Chondrocyte (in vitro differentiated cells): ENCODE results near the gene TMEM121. TPM values are rescaled to one million over a fixed set of nuclear protein-coding genes. Genes with fewer than 3 reads are reported as not detected.

Source experiments
- DNase-seq: peaks from one replicate; pipeline ENCODE4 v3.0.0; 2021; ENCODE audit warnings: mixed read lengths, low spot score
- H3K27ac Mint-ChIP-seq: one replicate; pipeline ENCODE4 v1.8.0; 2021; ENCODE audit warnings: mild to moderate bottlenecking, moderate library complexity, mixed read lengths; ENCODE audit not compliant: unreplicated experiment
- H3K27me3 Mint-ChIP-seq: 2 replicates; pipeline ENCODE4 v1.8.0; 2021; ENCODE audit warnings: low read depth, mixed read lengths
- H3K36me3 Mint-ChIP-seq: 2 replicates; pipeline ENCODE4 v1.8.0; 2021; ENCODE audit warnings: low read depth, mixed read lengths
- H3K4me1 Mint-ChIP-seq: 2 replicates; pipeline ENCODE4 v1.8.0; 2021; ENCODE audit warnings: low read depth, mild to moderate bottlenecking, mixed read lengths
- H3K4me3 Mint-ChIP-seq: one replicate; pipeline ENCODE4 v1.8.0; 2021; ENCODE audit warnings: mild to moderate bottlenecking, moderate library complexity, mixed read lengths; ENCODE audit not compliant: unreplicated experiment
- H3K9me3 Mint-ChIP-seq: 2 replicates; pipeline ENCODE4 v1.8.0; 2021; ENCODE audit warnings: low read depth, mixed read lengths
- CTCF ChIP-seq: fragments of 200-600 bp; sonication (generic); IDR thresholded peaks from 2 replicates; pipeline ENCODE4 v1.5.0; 2021; ENCODE audit warnings: antibody characterized with exemption, mild to moderate bottlenecking, moderate library complexity
- total RNA-seq: library from RNA; stranded (reverse); gene quantifications from 3 replicates; pipeline ENCODE4 v1.2.1, GENCODE V29; 2021

TMEM121 gene
- total RNA-seq, 1 donor from 2014 or later, result 6.0 TPM

GRCh38 chr14:105491366-105491973 lies 34.9 kb upstream of the TMEM121 start:
- DNase-seq, result no peak
- H3K9me3 Mint-ChIP-seq, result no peaks in the 10 kb centered on the region
- H3K4me1 Mint-ChIP-seq, result peaks cover 15% of the 10 kb centered on the region
- H3K27ac Mint-ChIP-seq, result peak overlapping the region; percentile 81
- H3K4me3 Mint-ChIP-seq, result peak overlapping the region; percentile 72
- TF ChIP-seq CTCF, result no peak
- no peaks in the 10 kb centered on the region for H3K36me3 Mint-ChIP-seq
- no peaks in the 10 kb centered on the region for H3K27me3 Mint-ChIP-seq

GRCh38 chr14:105492031-105492970 lies 34.1 kb upstream of the TMEM121 start:
- no peaks in the 10 kb centered on the region for H3K36me3 Mint-ChIP-seq
- peak overlapping the region; percentile 72 for H3K4me3 Mint-ChIP-seq
- peaks cover 15% of the 10 kb centered on the region for H3K4me1 Mint-ChIP-seq
- TF ChIP-seq CTCF, result no peak
- no peaks in the 10 kb centered on the region for H3K27me3 Mint-ChIP-seq
- no peaks in the 10 kb centered on the region for H3K9me3 Mint-ChIP-seq
- DNase-seq, result no peak
- peak overlapping the region; percentile 78 for H3K27ac Mint-ChIP-seq

- peak; percentile 91 for DNase-seq
- TF ChIP-seq CTCF, result no peak
- no peaks in the 10 kb centered on the region for H3K27me3 Mint-ChIP-seq
- no peaks in the 10 kb centered on the region for H3K9me3 Mint-ChIP-seq
- no peak overlapping the region for H3K27ac Mint-ChIP-seq
- H3K36me3 Mint-ChIP-seq, result no peaks in the 10 kb centered on the region
- H3K4me1 Mint-ChIP-seq, result peaks cover 15% of the 10 kb centered on the region
- peak overlapping the region; percentile 22 for H3K4me3 Mint-ChIP-seq
These were observed 33.2 kb upstream of the TMEM121 start for GRCh38 chr14:105492971-105493871.

- no peak for TF ChIP-seq CTCF
- DNase-seq, result peak; percentile 77
- Mint-ChIP-seq H3K27ac (no peak overlapping the region), H3K4me1 (peaks cover 10% of the 10 kb centered on the region), H3K36me3 (no peaks in the 10 kb centered on the region), H3K9me3 (no peaks in the 10 kb centered on the region), H3K4me3 (no peak overlapping the region), H3K27me3 (no peaks in the 10 kb centered on the region)
These were observed 32.3 kb upstream of the TMEM121 start for GRCh38 chr14:105493921-105494605.
